ENCODE data around the gene THPO.

- TF ChIP-seq POLR2A (IDR thresholded peaks at IDR 0.05) = no peak
- TF ChIP-seq CTCF (IDR thresholded peaks at IDR 0.05) = no peak
Measured at GRCh38 chr3:184333190-184333589, 44.8 kb downstream of the THPO start.

Measured in gastroesophageal sphincter (tissue), 3 donors.